Neural cell (in vitro differentiated cells): ENCODE results near the gene FIGNL2. TPM values are rescaled to one million over a fixed set of nuclear protein-coding genes. Genes with fewer than 3 reads are reported as not detected.

Experiments
- H2AFZ ChIP-seq: fragments of 200-600, 300-800 bp; sonication (generic), shearing (Covaris generic); 2 replicates; pipeline ENCODE4 v1.6.0; 2014; ENCODE audit warnings: low read depth, mild to moderate bottlenecking, antibody characterized with exemption, low read length, moderate library complexity
- H3F3A ChIP-seq: fragments of 200-600 bp; shearing (Covaris generic); 2 replicates; pipeline ENCODE4 v1.6.1; 2016; ENCODE audit warnings: mild to moderate bottlenecking, moderate library complexity, mixed read lengths, antibody characterized with exemption, low read length; ENCODE audit not compliant: insufficient read depth, poor library complexity, severe bottlenecking
- H3K27ac ChIP-seq: fragments of 200-600, 300-800 bp; sonication (generic), shearing (Covaris generic); 2 replicates; pipeline ENCODE4 v1.5.1; 2014; ENCODE audit warnings: mild to moderate bottlenecking, low read length, moderate library complexity
- H3K27me3 ChIP-seq: fragments of 300-800, 200-600 bp; sonication (generic), shearing (Covaris generic); 2 replicates; pipeline ENCODE4 v1.6.0; 2014; ENCODE audit warnings: mild to moderate bottlenecking, low read depth, low read length, moderate library complexity; ENCODE audit not compliant: insufficient read depth
- H3K36me3 ChIP-seq: fragments of 300-800, 200-600 bp; sonication (generic), shearing (Covaris generic); 2 replicates; pipeline ENCODE4 v1.5.1; 2014; ENCODE audit warnings: mild to moderate bottlenecking, antibody characterized with exemption, low read length, moderate library complexity; ENCODE audit not compliant: insufficient read depth
- H3K4me2 ChIP-seq: fragments of 300-800, 200-600 bp; sonication (generic), shearing (Covaris generic); 2 replicates; pipeline ENCODE4 v1.6.0; 2014; ENCODE audit warnings: mild to moderate bottlenecking, low read length
- H3K4me3 ChIP-seq: fragments of 300-800, 200-600 bp; sonication (generic), shearing (Covaris generic); 2 replicates; pipeline ENCODE4 v1.5.1; 2014; ENCODE audit warnings: mild to moderate bottlenecking, low read length, moderate library complexity
- H3K79me2 ChIP-seq: fragments of 200-600 bp; shearing (Covaris generic); replicated peaks from 2 replicates; pipeline ENCODE4 v1.6.0; 2014; ENCODE audit warnings: mild to moderate bottlenecking, low read length, moderate library complexity; ENCODE audit not compliant: insufficient read depth
- H3K9ac ChIP-seq: fragments of 300-800, 200-600 bp; sonication (generic), shearing (Covaris generic); 2 replicates; pipeline ENCODE4 v1.6.1; 2016; ENCODE audit warnings: mild to moderate bottlenecking, low read length, mixed read lengths
- H3K9me2 ChIP-seq: fragments of 200-600 bp; shearing (Covaris generic); 2 replicates; pipeline ENCODE4 v1.6.1; 2016; ENCODE audit warnings: mild to moderate bottlenecking, low read length, mixed read lengths; ENCODE audit not compliant: insufficient read depth
- H3K9me3 ChIP-seq: fragments of 200-600, 300-800 bp; sonication (generic), shearing (Covaris generic); 2 replicates; pipeline ENCODE4 v1.6.1; 2016; ENCODE audit warnings: mild to moderate bottlenecking, mixed run types, low read length, moderate library complexity, mixed read lengths
- H4K20me1 ChIP-seq: fragments of 200-600 bp; shearing (Covaris generic); 2 replicates; pipeline ENCODE4 v1.6.1; 2016; ENCODE audit warnings: mild to moderate bottlenecking, mixed run types; ENCODE audit not compliant: insufficient read depth
- EP300 ChIP-seq: fragments of 450-650 bp; conservative IDR thresholded peaks from 2 replicates; pipeline ENCODE4 v1.6.1; 2014; ENCODE audit warnings: antibody characterized with exemption, mild to moderate bottlenecking, moderate library complexity; ENCODE audit not compliant: poor library complexity, severe bottlenecking
- EZH2 ChIP-seq: fragments of 200-600, 300-800 bp; shearing (Covaris generic), sonication (generic); IDR thresholded peaks from 2 replicates; pipeline ENCODE4 v1.6.1; 2014; ENCODE audit warnings: antibody characterized with exemption, low read length, borderline replicate concordance, mild to moderate bottlenecking; ENCODE audit not compliant: insufficient read depth, poor library complexity, severe bottlenecking
- MXI1 ChIP-seq: fragments of 450-650 bp; conservative IDR thresholded peaks from 2 replicates; pipeline ENCODE4 v1.6.1; 2014; ENCODE audit warnings: antibody characterized with exemption, mild to moderate bottlenecking; ENCODE audit not compliant: poor library complexity, severe bottlenecking
- POLR2AphosphoS5 ChIP-seq: IDR thresholded peaks from 2 replicates; pipeline ENCODE4 v1.6.1; 2012
- RAD21 ChIP-seq: fragments of 450-650 bp; conservative IDR thresholded peaks from 2 replicates; pipeline ENCODE4 v1.6.1; 2014; ENCODE audit warnings: antibody characterized with exemption, mild to moderate bottlenecking, moderate library complexity
- SMC3 ChIP-seq: fragments of 450-650 bp; conservative IDR thresholded peaks from 2 replicates; pipeline ENCODE4 v1.6.1; 2014; ENCODE audit warnings: antibody characterized with exemption, mild to moderate bottlenecking, moderate library complexity; ENCODE audit not compliant: poor library complexity
- TAF1 ChIP-seq: IDR thresholded peaks from 2 replicates; pipeline ENCODE4 v1.6.1; 2012; ENCODE audit warnings: low read depth
- polyA plus RNA-seq: library from polyadenylated mRNA; depleted of rRNA; stranded (reverse); fragments of >200 nt; gene quantifications from 2 replicates; pipeline ENCODE4 v1.2.3, GENCODE V29; 2014
- TF ChIP-seq, protein P1 (sequence below): IDR thresholded peaks from 2 replicates; pipeline ENCODE4 v1.6.1; 2012; ENCODE audit warnings: borderline replicate concordance
- TF ChIP-seq, protein P2 (sequence below): fragments of 450-650 bp; IDR thresholded peaks from 2 replicates; pipeline ENCODE4 v1.5.1; 2014; ENCODE audit warnings: antibody characterized with exemption, mild to moderate bottlenecking, moderate library complexity; ENCODE audit not compliant: poor library complexity, severe bottlenecking

FIGNL2 gene
- polyA plus RNA-seq, 1 donor from 2014 or later, result 0.21 TPM

DNA sequence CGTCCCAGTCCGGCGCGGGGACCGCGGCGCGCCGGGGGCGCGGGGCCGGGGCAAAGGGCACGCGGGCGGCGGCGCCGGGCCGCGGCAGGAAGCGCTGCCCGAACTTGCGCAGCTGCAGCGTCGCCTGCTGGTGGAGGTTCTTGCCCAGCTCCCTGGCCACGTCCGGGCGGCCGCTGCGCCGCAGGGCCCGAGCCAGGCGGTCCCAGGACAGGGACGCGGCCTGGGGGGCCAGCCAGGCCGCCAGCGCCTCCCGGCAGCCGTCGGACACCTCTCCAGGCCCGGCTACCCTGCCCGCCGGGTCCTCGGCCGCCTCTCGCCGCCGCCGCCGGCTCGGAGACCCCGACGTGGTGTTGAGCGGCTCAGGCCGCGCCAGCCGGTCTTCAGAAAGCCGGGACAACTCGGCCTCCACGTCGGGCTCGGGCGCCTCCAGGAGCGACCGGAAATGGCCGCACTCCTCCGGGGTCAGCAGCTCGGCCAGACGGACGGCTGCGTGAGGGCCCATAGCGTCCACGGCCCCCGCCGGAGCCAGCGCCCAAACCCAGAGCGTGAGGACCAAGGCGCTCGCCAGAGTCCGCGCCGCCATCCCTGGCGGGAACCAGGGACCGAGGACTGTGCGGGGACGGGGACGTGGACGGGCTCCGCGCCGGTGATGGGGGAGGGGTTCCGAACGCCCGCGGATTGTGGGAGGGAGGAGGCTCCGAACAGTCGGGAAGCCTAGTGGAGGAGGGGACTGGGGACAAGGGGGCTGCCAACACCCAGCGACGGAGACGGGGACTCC is 34.0 kb downstream of the FIGNL2 start:
- Histone ChIP-seq H3K9me2 (no peaks in the 10 kb centered on the region), H3K79me2 (no peaks in the 10 kb centered on the region), H4K20me1 (no peaks in the 10 kb centered on the region), H3K27ac (no peak overlapping the region), H2AFZ (no peak overlapping the region), H3K9me3 (no peaks in the 10 kb centered on the region), H3K4me3 (no peak overlapping the region), H3F3A (no peaks in the 10 kb centered on the region), H3K9ac (no peak overlapping the region), H3K4me2 (no peak overlapping the region), H3K36me3 (no peaks in the 10 kb centered on the region), H3K27me3 (peaks cover 16% of the 10 kb centered on the region)
- TF ChIP-seq RAD21, result peak; percentile 34
- TF ChIP-seq MXI1, result no peak
- no peak for TF ChIP-seq EZH2
- TF ChIP-seq SMC3, result peak; percentile 45
- TF ChIP-seq, protein P1, sequence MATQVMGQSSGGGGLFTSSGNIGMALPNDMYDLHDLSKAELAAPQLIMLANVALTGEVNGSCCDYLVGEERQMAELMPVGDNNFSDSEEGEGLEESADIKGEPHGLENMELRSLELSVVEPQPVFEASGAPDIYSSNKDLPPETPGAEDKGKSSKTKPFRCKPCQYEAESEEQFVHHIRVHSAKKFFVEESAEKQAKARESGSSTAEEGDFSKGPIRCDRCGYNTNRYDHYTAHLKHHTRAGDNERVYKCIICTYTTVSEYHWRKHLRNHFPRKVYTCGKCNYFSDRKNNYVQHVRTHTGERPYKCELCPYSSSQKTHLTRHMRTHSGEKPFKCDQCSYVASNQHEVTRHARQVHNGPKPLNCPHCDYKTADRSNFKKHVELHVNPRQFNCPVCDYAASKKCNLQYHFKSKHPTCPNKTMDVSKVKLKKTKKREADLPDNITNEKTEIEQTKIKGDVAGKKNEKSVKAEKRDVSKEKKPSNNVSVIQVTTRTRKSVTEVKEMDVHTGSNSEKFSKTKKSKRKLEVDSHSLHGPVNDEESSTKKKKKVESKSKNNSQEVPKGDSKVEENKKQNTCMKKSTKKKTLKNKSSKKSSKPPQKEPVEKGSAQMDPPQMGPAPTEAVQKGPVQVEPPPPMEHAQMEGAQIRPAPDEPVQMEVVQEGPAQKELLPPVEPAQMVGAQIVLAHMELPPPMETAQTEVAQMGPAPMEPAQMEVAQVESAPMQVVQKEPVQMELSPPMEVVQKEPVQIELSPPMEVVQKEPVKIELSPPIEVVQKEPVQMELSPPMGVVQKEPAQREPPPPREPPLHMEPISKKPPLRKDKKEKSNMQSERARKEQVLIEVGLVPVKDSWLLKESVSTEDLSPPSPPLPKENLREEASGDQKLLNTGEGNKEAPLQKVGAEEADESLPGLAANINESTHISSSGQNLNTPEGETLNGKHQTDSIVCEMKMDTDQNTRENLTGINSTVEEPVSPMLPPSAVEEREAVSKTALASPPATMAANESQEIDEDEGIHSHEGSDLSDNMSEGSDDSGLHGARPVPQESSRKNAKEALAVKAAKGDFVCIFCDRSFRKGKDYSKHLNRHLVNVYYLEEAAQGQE, result no peak
- TF ChIP-seq POLR2AphosphoS5, result no peak
- TF ChIP-seq, protein P2, sequence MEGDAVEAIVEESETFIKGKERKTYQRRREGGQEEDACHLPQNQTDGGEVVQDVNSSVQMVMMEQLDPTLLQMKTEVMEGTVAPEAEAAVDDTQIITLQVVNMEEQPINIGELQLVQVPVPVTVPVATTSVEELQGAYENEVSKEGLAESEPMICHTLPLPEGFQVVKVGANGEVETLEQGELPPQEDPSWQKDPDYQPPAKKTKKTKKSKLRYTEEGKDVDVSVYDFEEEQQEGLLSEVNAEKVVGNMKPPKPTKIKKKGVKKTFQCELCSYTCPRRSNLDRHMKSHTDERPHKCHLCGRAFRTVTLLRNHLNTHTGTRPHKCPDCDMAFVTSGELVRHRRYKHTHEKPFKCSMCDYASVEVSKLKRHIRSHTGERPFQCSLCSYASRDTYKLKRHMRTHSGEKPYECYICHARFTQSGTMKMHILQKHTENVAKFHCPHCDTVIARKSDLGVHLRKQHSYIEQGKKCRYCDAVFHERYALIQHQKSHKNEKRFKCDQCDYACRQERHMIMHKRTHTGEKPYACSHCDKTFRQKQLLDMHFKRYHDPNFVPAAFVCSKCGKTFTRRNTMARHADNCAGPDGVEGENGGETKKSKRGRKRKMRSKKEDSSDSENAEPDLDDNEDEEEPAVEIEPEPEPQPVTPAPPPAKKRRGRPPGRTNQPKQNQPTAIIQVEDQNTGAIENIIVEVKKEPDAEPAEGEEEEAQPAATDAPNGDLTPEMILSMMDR, result peak; percentile 58
- no peak for TF ChIP-seq TAF1
- TF ChIP-seq EP300, result no peak

DNA sequence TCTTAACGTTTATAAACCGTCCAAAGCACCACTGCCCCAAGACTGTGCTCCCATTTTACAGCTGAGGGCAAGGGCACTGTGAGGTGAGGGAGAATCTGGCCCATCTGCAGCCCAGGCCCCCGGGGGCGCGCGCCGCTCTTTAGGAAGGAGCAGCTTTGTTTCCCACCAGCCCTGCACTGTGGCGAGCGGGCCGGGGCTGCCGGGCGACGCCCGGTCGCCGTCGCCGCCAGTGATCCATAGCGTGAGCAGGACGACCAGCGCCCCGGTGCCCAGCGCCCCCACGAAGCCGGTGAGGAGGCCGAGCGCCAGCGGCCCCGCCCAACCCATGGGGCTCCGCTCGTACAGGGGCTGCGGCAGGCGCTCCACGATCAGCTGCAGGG is 34.6 kb downstream of the FIGNL2 start:
- Histone ChIP-seq H3K9me2 (no peaks in the 10 kb centered on the region), H3K79me2 (no peaks in the 10 kb centered on the region), H3K27ac (no peak overlapping the region), H3K27me3 (peaks cover 16% of the 10 kb centered on the region), H3K36me3 (no peaks in the 10 kb centered on the region), H3K4me3 (peak overlapping the region; percentile 15), H4K20me1 (no peaks in the 10 kb centered on the region), H2AFZ (no peak overlapping the region), H3F3A (no peaks in the 10 kb centered on the region), H3K9ac (no peak overlapping the region), H3K4me2 (no peak overlapping the region), H3K9me3 (no peaks in the 10 kb centered on the region)
- TF ChIP-seq SMC3, result no peak
- TF ChIP-seq POLR2AphosphoS5, result no peak
- TF ChIP-seq MXI1, result no peak
- no peak for TF ChIP-seq TAF1
- no peak for TF ChIP-seq RAD21
- TF ChIP-seq, protein P1, result no peak
- no peak for TF ChIP-seq EP300
- TF ChIP-seq EZH2, result no peak
- TF ChIP-seq, protein P2, result no peak
